Mucosa of gallbladder (tissue), 1 donor: ENCODE data around the gene CA10. TPM values are rescaled to one million over a fixed set of nuclear protein-coding genes. Genes with fewer than 3 reads are reported as not detected.

Source experiments
- DNase-seq: peaks from one replicate; pipeline ENCODE4 v3.0.0-alpha.2; 2020; ENCODE audit warnings: low spot score
- total RNA-seq: library from RNA; stranded (reverse); gene quantifications from one replicate; pipeline ENCODE4 v1.2.1, GENCODE V29; 2021
- donor health status: DM: no; HTN: no; CAD: no.

Gene CA10
- total RNA-seq, 1 donor from 2014 or later: 0.17 TPM

- DNase-seq: no peak
Observed at GRCh38 chr17:51682115-51682514, 476.4 kb downstream of the CA10 start.

DNA sequence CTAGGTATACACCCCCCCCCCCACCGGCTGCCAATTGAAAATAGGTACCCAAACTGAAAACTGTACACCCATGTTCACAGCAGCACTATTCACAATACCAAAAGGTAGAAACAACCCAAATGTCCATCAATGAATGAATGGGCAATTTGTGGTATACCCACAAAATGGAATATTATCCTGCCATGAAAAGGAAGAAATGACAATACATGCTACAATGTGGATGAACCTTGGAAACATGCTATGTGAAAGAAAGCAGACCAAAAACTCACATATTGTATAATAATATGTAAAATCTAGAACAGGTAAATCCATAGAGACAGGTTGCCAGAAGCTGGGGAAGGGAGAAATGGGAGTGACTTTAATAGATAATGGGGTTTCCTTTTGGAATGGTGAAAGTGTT is 480.6 kb downstream of the CA10 start:
- no peak for DNase-seq

- DNase-seq: no peak
Observed at GRCh38 chr17:51676691-51677487, 481.6 kb downstream of the CA10 start.

DNA sequence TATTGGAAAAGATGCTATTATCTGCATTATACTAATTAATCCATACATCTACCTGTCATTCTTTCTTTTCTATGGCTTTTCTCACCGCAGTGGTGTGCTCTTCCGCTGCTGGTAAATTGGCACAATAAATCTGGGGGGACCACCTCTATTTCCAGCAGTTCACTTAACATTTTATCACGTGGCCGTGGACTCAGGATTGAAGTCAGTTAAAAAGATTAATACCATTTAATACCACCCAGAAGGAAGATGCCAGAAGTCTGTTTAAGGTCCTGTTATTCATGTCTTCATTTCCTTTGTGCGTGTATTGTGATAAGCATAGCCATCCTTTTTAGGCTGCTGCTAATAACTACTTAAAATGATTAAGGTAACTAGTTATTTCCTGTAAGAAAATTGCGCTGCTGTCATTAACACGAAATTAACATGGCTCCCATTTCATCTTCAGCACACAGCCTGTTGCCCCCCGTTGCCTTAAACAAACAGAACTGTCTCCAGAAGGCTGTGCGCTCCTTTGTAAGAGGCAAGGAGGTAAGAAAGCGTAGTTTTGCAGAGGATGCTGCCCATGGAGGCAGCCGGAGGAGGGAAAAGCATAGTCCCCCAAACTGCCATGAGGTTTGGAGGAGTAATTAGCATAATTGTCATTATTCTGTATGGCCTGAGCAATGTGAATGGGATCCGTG is 483.8 kb downstream of the CA10 start:
- no peak for DNase-seq

DNA sequence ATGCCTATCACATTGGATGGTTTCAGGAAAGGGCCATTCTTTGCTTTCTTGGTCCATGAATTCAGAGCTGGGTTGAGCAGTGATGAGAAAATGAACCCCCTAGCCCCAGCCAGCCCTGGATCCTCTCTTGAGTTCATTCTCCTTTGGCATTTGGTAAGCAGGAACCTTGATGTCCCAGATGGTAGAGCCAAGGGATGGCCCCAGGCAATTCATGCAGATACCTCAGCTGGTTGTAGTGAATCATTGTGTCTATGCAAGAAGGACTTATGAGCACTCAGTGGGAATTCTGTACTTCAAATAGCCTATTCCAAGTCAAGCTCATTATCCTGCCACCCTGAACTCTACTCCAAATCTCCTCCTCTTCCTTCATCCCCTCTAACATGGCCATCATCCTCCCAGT is 485.4 kb downstream of the CA10 start:
- DNase-seq: no peak

DNA sequence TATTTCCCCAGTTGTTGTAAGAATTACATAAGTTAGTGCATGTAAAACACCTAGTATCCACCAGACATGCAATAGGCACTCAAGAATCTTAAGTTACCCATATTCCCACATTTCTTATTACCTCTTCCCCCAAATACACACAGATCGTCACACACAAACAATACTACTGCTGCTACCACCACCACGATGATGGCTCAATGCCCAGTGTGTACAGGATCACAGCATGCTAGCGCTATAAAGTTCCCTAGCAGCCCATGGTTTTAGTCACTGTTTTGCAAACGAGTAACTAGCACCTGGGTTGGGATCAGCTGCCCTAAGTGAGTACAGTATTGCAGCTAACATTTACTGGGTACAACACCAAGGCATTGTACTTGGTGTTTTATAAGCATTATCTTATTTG is 486.4 kb downstream of the CA10 start:
- no peak for DNase-seq

DNA sequence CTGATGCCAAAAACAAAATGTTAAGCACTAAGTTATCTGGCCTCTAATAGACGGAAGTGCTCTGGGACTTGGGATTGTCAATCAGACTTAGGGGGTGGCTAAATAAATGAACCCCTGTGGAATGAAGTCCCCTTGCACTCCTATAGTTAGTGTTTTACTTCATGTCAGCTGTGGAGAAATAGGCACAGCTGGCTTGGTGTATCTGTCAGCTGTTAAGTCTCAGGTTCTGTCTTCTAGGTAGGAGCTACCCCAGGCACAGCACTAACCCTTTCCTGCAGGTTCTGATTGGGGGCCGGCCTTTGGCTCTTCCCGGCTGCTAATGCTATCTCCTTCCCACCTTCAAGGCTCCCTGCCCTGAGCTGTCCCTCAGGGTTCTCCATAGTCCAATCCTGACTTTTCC is 487.6 kb downstream of the CA10 start:
- no peak for DNase-seq

- no peak for DNase-seq
Observed at GRCh38 chr17:51668963-51669246, 489.6 kb downstream of the CA10 start.

DNA sequence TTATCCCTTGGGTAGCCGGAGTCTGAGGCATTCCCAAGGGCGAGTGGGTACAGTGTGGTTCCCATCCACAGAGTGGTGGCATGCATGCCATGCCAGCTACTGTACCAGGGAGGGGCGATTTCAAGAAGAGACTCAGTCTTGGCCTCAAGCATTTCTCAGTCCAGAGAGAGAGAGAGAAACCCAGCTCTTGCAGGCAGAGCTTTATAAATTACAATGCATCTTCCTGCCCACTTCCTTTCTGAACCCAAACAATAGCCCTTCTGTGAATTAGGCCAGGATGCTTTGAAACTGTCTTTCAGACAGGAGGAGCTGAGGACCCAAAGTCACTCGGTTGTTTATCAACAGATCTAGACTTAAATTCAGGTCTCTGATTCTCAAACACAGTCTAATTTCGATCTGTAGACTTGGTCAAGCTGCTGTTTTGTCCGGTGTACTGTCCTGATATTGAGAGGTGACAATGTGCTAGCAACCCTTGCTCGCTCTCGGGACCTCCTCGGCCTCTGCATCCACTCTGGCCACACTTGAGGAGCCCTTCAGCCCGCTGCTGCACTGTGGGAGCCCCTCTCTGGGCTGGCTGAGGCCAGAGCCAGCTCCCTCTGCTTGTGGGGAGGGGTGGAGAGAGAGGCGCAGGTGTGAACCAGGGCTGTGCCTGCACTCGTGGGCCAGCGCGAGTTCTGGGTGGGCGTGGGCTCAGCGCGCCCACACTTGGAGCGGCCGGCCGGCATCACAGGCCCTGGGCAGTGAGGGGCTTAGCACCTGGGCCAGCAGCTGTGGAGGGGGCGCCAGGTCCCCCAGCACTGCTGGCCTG is 490.2 kb downstream of the CA10 start:
- DNase-seq: no peak

DNA sequence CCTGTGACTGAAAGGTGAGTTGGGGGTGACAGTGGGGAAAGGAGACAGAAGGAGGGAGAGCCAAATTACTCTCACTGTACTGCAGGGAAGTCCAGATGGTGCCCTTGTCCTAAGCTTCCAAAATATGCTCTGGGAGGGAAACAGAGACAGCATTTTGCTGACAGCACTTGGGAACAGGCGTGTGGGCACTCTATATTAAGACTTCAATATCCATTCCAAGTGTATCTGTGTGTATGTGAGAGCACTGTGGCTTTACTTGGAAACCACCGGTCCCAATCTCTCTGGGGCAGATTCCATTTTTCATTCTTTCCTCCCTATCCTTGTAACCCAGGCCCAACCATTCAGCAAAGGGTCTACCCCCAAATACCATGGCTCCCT is 490.8 kb downstream of the CA10 start:
- no peak for DNase-seq

- no peak for DNase-seq
Observed at GRCh38 chr17:51666971-51667705, 491.4 kb downstream of the CA10 start.

DNA sequence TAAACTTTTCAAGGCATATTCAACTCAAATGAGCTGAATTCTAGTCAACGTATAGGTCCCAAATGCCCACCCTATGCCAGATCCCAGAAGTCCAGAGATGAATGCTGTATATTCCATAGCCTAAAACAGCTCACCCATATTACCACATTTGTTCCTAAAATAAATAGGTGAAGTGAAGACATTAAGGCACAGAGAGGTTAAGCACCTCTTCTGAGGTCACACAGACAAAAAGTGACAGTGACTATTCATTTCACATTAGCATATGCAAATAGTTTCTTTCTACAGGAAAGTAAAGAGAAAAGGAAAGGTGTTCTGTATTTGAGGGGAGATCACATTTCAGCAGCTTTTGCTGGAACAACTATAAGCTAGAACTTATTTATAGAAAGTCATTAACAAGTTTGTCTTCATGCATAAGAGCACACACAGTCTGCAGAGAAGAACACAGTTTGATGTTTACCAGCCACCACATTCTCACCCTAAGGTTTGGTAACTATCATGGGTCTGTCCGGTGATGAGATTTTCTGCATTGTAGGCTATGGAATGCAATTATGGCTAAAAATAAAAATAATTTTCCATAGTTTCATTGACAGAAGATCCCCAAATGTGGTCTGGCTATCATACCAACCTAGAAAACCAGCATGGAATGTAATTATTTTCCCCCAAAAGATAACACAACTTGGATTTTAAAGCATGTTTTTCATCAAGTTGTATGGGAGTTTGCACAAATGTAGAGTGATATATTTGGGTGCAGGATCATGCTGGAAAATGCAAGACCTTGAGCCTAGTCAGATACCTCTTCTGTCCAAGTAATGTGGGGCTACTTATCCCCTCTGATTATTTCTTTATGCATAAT is 496.1 kb downstream of the CA10 start:
- DNase-seq: no peak

GRCh38 chr17:51661403-51661802 is 497.1 kb downstream of the CA10 start:
- no peak for DNase-seq

DNA sequence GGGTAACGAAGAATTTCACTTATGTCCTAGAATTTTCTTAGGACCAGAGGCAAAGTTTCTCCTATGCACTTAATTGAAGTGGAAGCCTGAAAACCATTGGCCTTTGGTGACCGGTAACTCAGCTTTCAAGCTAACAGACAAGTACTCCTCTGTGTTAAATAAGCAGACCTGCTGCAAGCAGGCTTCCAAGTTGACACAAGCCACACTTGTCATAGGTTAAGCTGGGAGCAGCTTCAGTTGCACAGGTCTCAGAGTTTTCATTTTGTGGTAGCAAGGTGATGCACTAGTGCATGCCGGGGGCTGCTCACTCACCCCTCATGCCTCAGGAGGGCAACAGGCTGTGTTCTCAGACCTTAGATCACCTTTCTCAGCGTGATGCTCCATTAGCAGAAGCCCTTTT is 498.2 kb downstream of the CA10 start:
- no peak for DNase-seq

- DNase-seq: no peak
Observed at GRCh38 chr17:51657224-51657623, 501.3 kb downstream of the CA10 start.

DNA sequence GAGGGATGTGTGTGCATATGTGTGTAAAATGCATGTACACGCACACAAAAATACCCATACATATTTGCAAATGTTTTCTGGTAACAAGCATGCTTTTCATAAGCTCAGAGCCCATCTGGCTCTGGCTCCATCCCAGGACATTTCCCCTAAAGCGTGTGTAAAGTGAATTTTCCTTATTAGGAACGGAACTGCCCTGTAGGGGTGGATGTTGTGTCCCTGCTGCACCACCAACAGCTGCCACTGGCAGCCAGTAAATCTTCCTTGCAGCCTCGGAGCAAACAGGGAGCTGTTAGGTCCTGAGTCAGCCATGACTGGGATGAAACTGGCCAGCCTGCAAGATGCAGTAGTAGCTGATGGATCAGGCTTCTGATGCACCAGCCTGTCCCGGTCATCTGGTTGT is 504.6 kb downstream of the CA10 start:
- DNase-seq: no peak

- DNase-seq: no peak
Observed at GRCh38 chr17:51652529-51652928, 506.0 kb downstream of the CA10 start.

GRCh38 chr17:51651513-51652298 is 506.8 kb downstream of the CA10 start:
- no peak for DNase-seq

DNA sequence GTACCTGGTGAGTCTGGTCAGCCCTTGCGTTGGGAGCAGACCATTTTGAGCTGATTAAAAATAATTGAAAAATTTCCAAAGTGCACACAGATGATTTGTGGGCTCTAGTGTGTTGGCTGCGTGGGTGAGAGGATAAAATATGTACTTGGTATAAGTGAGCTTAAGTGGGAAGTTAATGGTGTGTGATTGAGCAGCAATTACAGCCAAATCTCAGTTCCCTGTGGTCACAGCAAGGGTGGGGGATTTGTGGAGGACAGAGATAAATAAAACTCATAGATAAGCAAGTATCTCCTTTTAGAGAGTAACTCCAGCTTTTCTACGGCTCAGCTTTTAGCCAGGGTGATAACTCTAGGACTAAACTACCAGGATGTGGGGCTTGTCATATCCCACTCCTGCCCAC is 507.7 kb downstream of the CA10 start:
- DNase-seq: no peak

DNA sequence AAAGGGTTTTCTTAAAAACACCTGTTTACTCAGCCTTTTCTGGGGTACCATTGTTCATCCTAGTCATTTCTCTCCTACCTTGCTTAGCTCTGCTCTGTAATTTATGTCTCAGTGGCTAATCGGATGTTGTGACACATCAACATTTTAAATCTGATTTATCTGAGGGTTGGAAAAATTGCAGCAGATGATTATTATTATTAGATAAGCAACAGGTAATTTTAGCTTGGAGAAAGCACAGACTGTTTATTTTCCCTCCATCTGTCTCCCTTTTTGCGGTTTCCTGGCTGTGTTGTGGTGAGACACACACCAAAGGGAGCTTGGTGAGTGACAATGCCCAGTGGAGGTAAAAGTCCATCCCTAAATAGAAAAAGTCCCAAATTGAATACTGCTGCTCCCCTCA is 508.3 kb downstream of the CA10 start:
- DNase-seq: no peak

GRCh38 chr17:51647826-51648225 is 510.7 kb downstream of the CA10 start:
- no peak for DNase-seq
